IMR-90 (cell line): ENCODE measurements around the gene PPM1A. TPM values are rescaled to one million over a fixed set of nuclear protein-coding genes. Genes with fewer than 3 reads are reported as not detected.

Experiments
- ATAC-seq: fragments of 200-7000 bp; cut with Tn5 transposase; 2 replicates; pipeline ENCODE4 v1.9.1; 2020; ENCODE audit warnings: low read depth, mild to moderate bottlenecking, moderate library complexity
- BruUV-seq: library from RNA; stranded (reverse); fragments of 400-500 nt; replicated peaks from 2 replicates; lab custom pipeline; 2021; lab: Mats Ljungman, UMichigan
- CTCF ChIA-PET: fragments of 300-600 bp; formaldehyde crosslinking; extraction: SDS; loops from one replicate; lab custom pipeline; 2021; ENCODE audit warnings: antibody characterized with exemption; lab: Yijun Ruan, JAX
- POLR2A ChIA-PET: fragments of 300-600 bp; sonication (Branson Sonifier 250); formaldehyde crosslinking; loops from one replicate; lab custom pipeline; 2022; ENCODE audit warnings: antibody characterized with exemption; ENCODE audit not compliant: unreplicated experiment; lab: Charles Lee
- DNase-seq: peaks from one replicate; pipeline ENCODE4 v3.0.0; 2013
- H2AFZ ChIP-seq: replicated peaks from 2 replicates; pipeline ENCODE3; 2013; ENCODE audit warnings: low read length, mild to moderate bottlenecking; ENCODE audit not compliant: poor library complexity
- H2AK5ac ChIP-seq: 2 replicates; pipeline ENCODE4 v1.6.1; 2013; ENCODE audit warnings: low read depth, low read length, inconsistent platforms
- H2AK9ac ChIP-seq: replicated peaks from 2 replicates; pipeline ENCODE3; 2013; ENCODE audit warnings: mild to moderate bottlenecking, low read depth, low read length, moderate library complexity; ENCODE audit not compliant: poor library complexity
- H2BK120ac ChIP-seq: 2 replicates; pipeline ENCODE4 v1.6.1; 2013; ENCODE audit warnings: low read depth, low read length, inconsistent platforms
- H2BK15ac ChIP-seq: 3 replicates; pipeline ENCODE4 v1.6.1; 2013; ENCODE audit warnings: low read depth, low read length, inconsistent platforms
- H2BK20ac ChIP-seq: 2 replicates; pipeline ENCODE4 v1.6.1; 2013; ENCODE audit warnings: low read depth, mild to moderate bottlenecking, inconsistent platforms, low read length, moderate library complexity
- H2BK5ac ChIP-seq: 2 replicates; pipeline ENCODE4 v1.6.1; 2013; ENCODE audit warnings: mild to moderate bottlenecking, low read depth, low read length, inconsistent platforms; ENCODE audit not compliant: poor library complexity, severe bottlenecking
- H3K14ac ChIP-seq: replicated peaks from 2 replicates; pipeline ENCODE4 v1.6.1; 2013; ENCODE audit warnings: low read depth, low read length, inconsistent platforms
- H3K18ac ChIP-seq: 2 replicates; pipeline ENCODE4 v1.6.1; 2013; ENCODE audit warnings: low read depth, low read length, control low read depth
- H3K23ac ChIP-seq: 2 replicates; pipeline ENCODE4 v1.6.1; 2013; ENCODE audit warnings: low read depth, low read length, inconsistent platforms
- H3K27ac ChIP-seq: 2 replicates; pipeline ENCODE4 v1.5.1; 2013; ENCODE audit warnings: mild to moderate bottlenecking, control low read depth, low read length; ENCODE audit not compliant: insufficient read depth
- H3K27me3 ChIP-seq: 2 replicates; pipeline ENCODE4 v1.6.1; 2013; ENCODE audit warnings: low read length; ENCODE audit not compliant: control insufficient read depth, insufficient read depth
- H3K36me3 ChIP-seq: 2 replicates; pipeline ENCODE4 v1.6.1; 2013; ENCODE audit warnings: low read length, mixed read lengths; ENCODE audit not compliant: control insufficient read depth, insufficient read depth
- H3K4ac ChIP-seq: 2 replicates; pipeline ENCODE4 v1.6.1; 2013; ENCODE audit warnings: low read depth, low read length, inconsistent platforms
- H3K4me1 ChIP-seq: 2 replicates; pipeline ENCODE4 v1.6.1; 2013; ENCODE audit warnings: low read length, mixed read lengths; ENCODE audit not compliant: control insufficient read depth, insufficient read depth
- H3K4me2 ChIP-seq: 2 replicates; pipeline ENCODE4 v1.6.1; 2013; ENCODE audit warnings: low read depth, mild to moderate bottlenecking, control low read depth, low read length, moderate library complexity
- H3K4me3 ChIP-seq: 2 replicates; pipeline ENCODE4 v1.5.1; 2013; ENCODE audit warnings: low read depth, mild to moderate bottlenecking, control low read depth, low read length, moderate library complexity; ENCODE audit not compliant: insufficient read depth
- H3K56ac ChIP-seq: 2 replicates; pipeline ENCODE4 v1.6.1; 2013; ENCODE audit warnings: low read length, inconsistent platforms; ENCODE audit not compliant: insufficient read depth; ENCODE audit errors: extremely low read depth
- H3K79me1 ChIP-seq, 2 experiments: 2 replicates each; pipeline ENCODE4 v1.6.1; 2013; ENCODE audit warnings: low read length in 2 of 2, inconsistent platforms in 1 of 2, low read depth in 1 of 2
- H3K9ac ChIP-seq: 2 replicates; pipeline ENCODE4 v1.6.1; 2013; ENCODE audit warnings: low read depth, low read length, control low read depth
- H3K9me1 ChIP-seq: 2 replicates; pipeline ENCODE4 v1.6.1; 2013; ENCODE audit warnings: low read length, inconsistent platforms; ENCODE audit not compliant: insufficient read depth
- H3K9me3 ChIP-seq: 2 replicates; pipeline ENCODE4 v1.6.1; 2013; ENCODE audit warnings: low read length; ENCODE audit not compliant: control insufficient read depth, insufficient read depth
- H4K20me1 ChIP-seq: 2 replicates; pipeline ENCODE4 v1.6.1; 2013; ENCODE audit warnings: low read length, inconsistent platforms; ENCODE audit not compliant: insufficient read depth
- H4K5ac ChIP-seq: 2 replicates; pipeline ENCODE4 v1.6.1; 2013; ENCODE audit warnings: mild to moderate bottlenecking, low read depth, low read length, control low read depth
- H4K8ac ChIP-seq, 2 experiments: 2 replicates each; pipeline ENCODE4 v1.6.1; 2013; ENCODE audit warnings: low read depth in 2 of 2, low read length in 2 of 2, control low read depth in 1 of 2, inconsistent platforms in 1 of 2
- H4K91ac ChIP-seq: 2 replicates; pipeline ENCODE4 v1.6.1; 2013; ENCODE audit warnings: low read depth, low read length, inconsistent platforms; ENCODE audit not compliant: insufficient read depth
- CEBPB ChIP-seq: IDR thresholded peaks from 2 replicates; pipeline ENCODE4 v1.6.1; 2012; ENCODE audit warnings: low read depth, low read length, improper control_type of control experiment
- CHD1 ChIP-seq: IDR thresholded peaks from 2 replicates; pipeline ENCODE4 v1.6.1; 2012; ENCODE audit warnings: low read depth, low read length, improper control_type of control experiment
- FOS ChIP-seq: fragments of 150-350 bp; IDR thresholded peaks from 2 replicates; pipeline ENCODE4 v1.6.1; 2016; ENCODE audit warnings: low read depth, low read length
- MXI1 ChIP-seq: IDR thresholded peaks from 2 replicates; pipeline ENCODE4 v1.6.1; 2012; ENCODE audit warnings: low read depth, mild to moderate bottlenecking, low read length, moderate library complexity, borderline replicate concordance
- NFE2L2 ChIP-seq: fragments of 150-350 bp; IDR thresholded peaks from 2 replicates; pipeline ENCODE4 v1.6.1; 2016; ENCODE audit warnings: low read depth, mild to moderate bottlenecking, low read length
- RAD21 ChIP-seq: IDR thresholded peaks from 2 replicates; pipeline ENCODE4 v1.6.1; 2012; ENCODE audit warnings: low read length, improper control_type of control experiment
- RCOR1 ChIP-seq: IDR thresholded peaks from 2 replicates; pipeline ENCODE4 v1.6.1; 2012; ENCODE audit warnings: mild to moderate bottlenecking, low read length, improper control_type of control experiment; ENCODE audit not compliant: insufficient replicate concordance
- RFX5 ChIP-seq: IDR thresholded peaks from 2 replicates; pipeline ENCODE4 v1.8.0; 2012; ENCODE audit warnings: low read depth, mild to moderate bottlenecking, low read length, moderate library complexity
- SMC3 ChIP-seq: fragments of 150-350 bp; IDR thresholded peaks from 2 replicates; pipeline ENCODE4 v1.6.1; 2016; ENCODE audit warnings: low read depth, mild to moderate bottlenecking, antibody characterized with exemption, low read length, moderate library complexity
- WGBS, 2 experiments: methylation state at CpG; one replicate each; pipeline versions ENCODE4 v1.1.5 to v1.1.7; 2013; ENCODE audit warnings: missing lambda C conversion rate in 2 of 2; ENCODE audit not compliant: insufficient read length in 1 of 2; ENCODE audit errors: extremely low coverage in 2 of 2; 5-methylcytosine and 5-hydroxymethylcytosine counted together
- dilution Hi-C: fragments of 300-500 bp; cut with HindIII; formaldehyde crosslinking; loops from one replicate; pipeline ENCODE4 v1.14.3; 2018; ENCODE audit warnings: low sequenced_read_pairs; ENCODE audit not compliant: unreplicated experiment
- in situ Hi-C: fragments of 300-500 bp; cut with MboI; formaldehyde crosslinking; loops from 3 replicates; pipeline ENCODE4 v1.14.3; 2019; ENCODE audit warnings: low sequenced_read_pairs, inconsistent platforms, mixed read lengths
- intact Hi-C: fragments of 100-400 bp; cut with micrococcal nuclease; formaldehyde crosslinking; loops from 2 replicates; pipeline ENCODE4 v1.10.0; 2022
- polyA plus RNA-seq, 3 experiments: library from polyadenylated mRNA; depleted of rRNA; stranded (reverse); fragments of >200 nt; gene quantifications; 2 replicates each; pipeline ENCODE4 v1.2.3, GENCODE V29; 2012; ENCODE audit warnings: low replicate concordance in 1 of 3
- total RNA-seq: library from RNA; depleted of rRNA; stranded (reverse); fragments of >200 nt; gene quantifications from 2 replicates; pipeline ENCODE4 v1.2.3, GENCODE V29; 2012

PPM1A gene
- total and polyA plus RNA-seq, 2 of the 4 experiments (the other 2 are of a cell fraction): 14.3 to 15.1 TPM

- Histone ChIP-seq H2AK5ac (no peak overlapping the region), H3K4me1 (no peaks in the 10 kb centered on the region), H3K9me3 (no peaks in the 10 kb centered on the region), H3K4me2 (no peak overlapping the region), H4K91ac (no peak overlapping the region), H2BK20ac (no peak overlapping the region), H3K23ac (no peak overlapping the region), H2BK5ac (no peak overlapping the region), H2AFZ (no peak overlapping the region), H4K8ac (no peak overlapping the region), H3K56ac (no peak overlapping the region), H4K5ac (no peak overlapping the region), H4K20me1 (no peaks in the 10 kb centered on the region), H3K9ac (no peak overlapping the region), H3K36me3 (no peaks in the 10 kb centered on the region), H2BK15ac (no peak overlapping the region), H3K79me1 (no peaks in the 10 kb centered on the region), H3K27me3 (peaks cover 1% of the 10 kb centered on the region; the same call in 1 of the 2 replicates), H3K4ac (no peak overlapping the region), H2AK9ac (no peak overlapping the region), H3K18ac (no peak overlapping the region), H3K14ac (no peak overlapping the region), H3K4me3 (no peak overlapping the region), H2BK120ac (no peak overlapping the region), H3K9me1 (no peaks in the 10 kb centered on the region), H3K27ac (no peak overlapping the region)
- TF ChIP-seq SMC3 (no peak), CEBPB (no peak), FOS (no peak), RFX5 (no peak), RAD21 (no peak), MXI1 (no peak), CHD1 (no peak), NFE2L2 (no peak), RCOR1 (no peak)
- ChIA-PET POLR2A (no interaction called here), CTCF (interaction anchor here (0.7 kb wide), 1 partner anchor 864 kb away, joined by 3 read pairs; no protein-coding TSS in a partner anchor)
- dilution Hi-C loops (no loop called here), intact Hi-C loops (no loop called here), in situ Hi-C loops (no loop called here)
- WGBS, 2 experiments: no CpG with 5 or more reads among the region's 3 CpGs
- no TSS peak for BruUV-seq
- DNase-seq: no peak
- no peak for ATAC-seq
These were observed 23.8 kb upstream of the PPM1A start for GRCh38 chr14:60225265-60225664.
